BJ (cell line): Measurements from ENCODE around the gene SFI1. TPM values are rescaled to one million over a fixed set of nuclear protein-coding genes. Genes with fewer than 3 reads are reported as not detected.

Experiments used
- CTCF ChIA-PET: fragments of 350-600 bp; formaldehyde crosslinking; extraction: SDS; loops from one replicate; lab custom pipeline; 2021; ENCODE audit warnings: antibody characterized with exemption, inconsistent platforms; lab: Yijun Ruan, JAX
- POLR2A ChIA-PET: fragments of 300-600 bp; sonication (Branson Sonifier 250); formaldehyde crosslinking; extraction: SDS; loops from one replicate; lab custom pipeline; 2021; ENCODE audit warnings: antibody characterized with exemption; lab: Charles Lee
- DNase-seq: peaks from one replicate; pipeline ENCODE4 v3.0.0-alpha.2; 2011; ENCODE audit warnings: low read depth
- H3K27me3 ChIP-seq: 2 replicates; pipeline ENCODE4 v1.6.0; 2011; ENCODE audit warnings: low read length; ENCODE audit not compliant: control insufficient read depth, insufficient read depth
- H3K36me3 ChIP-seq: 2 replicates; pipeline ENCODE4 v1.5.1; 2011; ENCODE audit warnings: low read length; ENCODE audit not compliant: control insufficient read depth, insufficient read depth
- H3K4me3 ChIP-seq: 2 replicates; pipeline ENCODE4 v1.5.1; 2011; ENCODE audit warnings: low read depth, mild to moderate bottlenecking, control low read depth, low read length
- polyA plus RNA-seq: library from polyadenylated mRNA; depleted of rRNA; stranded (reverse); fragments of >200 nt; gene quantifications from 2 replicates; pipeline ENCODE4 v1.2.3, GENCODE V29; 2011
- TF ChIP-seq, protein P1 (sequence below): IDR thresholded peaks from 2 replicates; pipeline ENCODE4 v1.5.1; 2011; ENCODE audit warnings: low read depth, mild to moderate bottlenecking, control low read depth, inconsistent platforms, low read length, moderate library complexity; ENCODE audit not compliant: insufficient read depth

Gene SFI1
- polyA plus RNA-seq, 1 experiment: 7.1 TPM

DNA sequence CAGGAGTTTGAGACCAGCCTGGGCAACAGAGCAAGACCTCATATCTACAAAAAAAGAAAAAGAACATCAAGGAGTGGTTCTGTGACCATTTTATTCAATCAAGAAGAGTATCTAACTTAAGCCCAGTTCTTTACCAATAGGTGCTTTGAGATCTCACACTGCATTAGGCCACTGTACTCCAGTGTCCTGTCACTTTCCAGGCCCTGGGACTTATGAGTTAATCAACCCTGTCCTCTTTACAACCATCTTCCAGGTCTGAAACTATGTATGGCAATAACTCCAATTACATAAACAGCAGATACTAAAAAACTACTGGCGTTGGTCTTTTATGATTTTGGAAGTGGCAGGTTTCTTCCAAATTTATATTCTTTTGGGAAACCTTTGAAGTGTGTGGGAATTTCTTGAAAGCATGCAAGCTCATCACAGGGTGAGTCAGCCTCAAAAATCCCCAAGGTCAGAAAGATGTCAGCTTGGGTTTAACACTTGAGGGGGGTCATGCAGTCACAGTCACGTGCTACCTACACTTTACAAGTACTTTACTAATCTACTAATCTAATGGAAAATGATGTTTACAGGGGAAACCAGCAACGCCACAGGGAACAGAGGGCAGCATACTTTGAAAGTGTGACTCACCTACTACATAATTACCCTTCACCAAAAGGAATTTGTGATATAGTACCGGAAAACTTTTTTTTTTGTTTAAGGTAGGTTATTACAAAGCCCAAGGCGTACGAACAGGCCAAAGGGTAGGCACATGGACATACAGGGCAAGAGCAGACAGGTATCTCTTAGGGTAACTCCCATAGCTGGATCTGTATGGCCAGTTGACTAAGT is 150.1 kb downstream of the SFI1 start:
- Histone ChIP-seq H3K36me3 (peaks cover 4% of the 10 kb centered on the region), H3K27me3 (no peaks in the 10 kb centered on the region), H3K4me3 (no peak overlapping the region)
- CTCF ChIA-PET: interaction anchor here (0.6 to 0.8 kb wide), 2 partner anchors 15 to 89 kb away, joined by 3 read pairs; no protein-coding TSS in a partner anchor
- TF ChIP-seq, protein P1, sequence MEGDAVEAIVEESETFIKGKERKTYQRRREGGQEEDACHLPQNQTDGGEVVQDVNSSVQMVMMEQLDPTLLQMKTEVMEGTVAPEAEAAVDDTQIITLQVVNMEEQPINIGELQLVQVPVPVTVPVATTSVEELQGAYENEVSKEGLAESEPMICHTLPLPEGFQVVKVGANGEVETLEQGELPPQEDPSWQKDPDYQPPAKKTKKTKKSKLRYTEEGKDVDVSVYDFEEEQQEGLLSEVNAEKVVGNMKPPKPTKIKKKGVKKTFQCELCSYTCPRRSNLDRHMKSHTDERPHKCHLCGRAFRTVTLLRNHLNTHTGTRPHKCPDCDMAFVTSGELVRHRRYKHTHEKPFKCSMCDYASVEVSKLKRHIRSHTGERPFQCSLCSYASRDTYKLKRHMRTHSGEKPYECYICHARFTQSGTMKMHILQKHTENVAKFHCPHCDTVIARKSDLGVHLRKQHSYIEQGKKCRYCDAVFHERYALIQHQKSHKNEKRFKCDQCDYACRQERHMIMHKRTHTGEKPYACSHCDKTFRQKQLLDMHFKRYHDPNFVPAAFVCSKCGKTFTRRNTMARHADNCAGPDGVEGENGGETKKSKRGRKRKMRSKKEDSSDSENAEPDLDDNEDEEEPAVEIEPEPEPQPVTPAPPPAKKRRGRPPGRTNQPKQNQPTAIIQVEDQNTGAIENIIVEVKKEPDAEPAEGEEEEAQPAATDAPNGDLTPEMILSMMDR: no peak
- POLR2A ChIA-PET: no interaction called here
- peak; percentile 100 for DNase-seq

DNA sequence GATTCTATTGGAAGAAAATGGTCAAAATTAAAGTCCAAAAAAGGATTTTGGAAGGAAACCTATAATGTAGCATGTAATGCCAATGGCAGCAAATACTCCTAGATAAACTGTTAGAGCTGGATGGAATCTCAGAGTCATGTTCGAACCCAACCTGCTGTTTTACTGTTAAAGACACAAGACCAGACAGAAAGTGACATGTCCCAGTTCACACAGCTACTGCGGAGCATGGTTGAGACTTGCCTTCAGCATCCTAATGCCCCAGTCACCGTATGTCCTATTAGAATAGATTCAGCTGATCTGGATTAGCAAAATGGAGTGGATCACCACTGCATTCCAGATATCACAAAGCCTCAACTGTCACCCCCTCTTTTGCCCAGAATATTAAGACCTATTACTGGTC is 150.7 kb downstream of the SFI1 start:
- DNase-seq: no peak
- TF ChIP-seq, protein P1: no peak
- ChIA-PET CTCF (interaction anchor here (0.8 kb wide), 2 partner anchors 86 to 90 kb away, joined by 3 read pairs; no protein-coding TSS in a partner anchor), POLR2A (no interaction called here)
- Histone ChIP-seq H3K27me3 (no peaks in the 10 kb centered on the region), H3K36me3 (peaks cover 2% of the 10 kb centered on the region), H3K4me3 (no peak overlapping the region)

DNA sequence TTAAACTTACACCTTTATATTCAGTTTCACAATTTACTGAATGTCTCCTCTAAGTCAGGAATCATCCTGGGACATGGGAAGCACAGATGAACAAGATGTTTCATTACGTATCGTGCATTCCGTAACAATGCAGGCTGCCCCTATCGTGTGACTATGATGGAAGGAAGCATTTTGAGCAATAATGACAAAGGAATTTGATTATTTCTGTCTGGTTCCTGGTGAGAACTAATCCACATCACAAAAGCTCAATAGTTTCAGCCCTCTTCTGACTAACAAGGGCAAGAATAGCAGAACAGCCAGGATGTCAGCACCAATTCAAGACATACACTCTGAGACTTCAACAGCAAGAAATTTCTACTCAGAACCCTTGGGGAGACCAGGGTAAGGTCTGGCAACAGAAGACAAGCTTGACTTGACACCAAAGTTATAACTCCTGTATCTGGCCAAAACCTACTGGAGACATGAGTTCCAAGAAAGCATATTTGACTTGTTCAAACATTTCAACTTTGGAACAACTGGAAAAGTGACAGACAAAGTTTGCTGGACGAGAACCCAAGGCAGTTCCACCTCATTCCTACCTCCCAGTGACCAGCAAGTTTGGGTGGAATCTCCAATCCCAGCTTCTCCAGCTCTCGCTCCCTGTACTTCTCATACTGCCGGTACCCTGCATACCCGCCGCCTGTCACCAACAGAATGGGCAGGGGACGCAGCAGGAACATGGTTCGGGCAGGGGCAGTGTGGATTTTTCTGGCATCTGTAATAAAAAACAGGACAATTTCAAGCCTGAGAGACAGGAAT is 151.4 kb downstream of the SFI1 start:
- no peaks in the 10 kb centered on the region for H3K27me3 ChIP-seq
- TF ChIP-seq, protein P1: no peak
- CTCF ChIA-PET: interaction anchor here (0.8 kb wide), 2 partner anchors 86 to 91 kb away, joined by 3 read pairs; no protein-coding TSS in a partner anchor
- POLR2A ChIA-PET: no interaction called here
- DNase-seq: peak; percentile 46
- H3K4me3 ChIP-seq: no peak overlapping the region
- H3K36me3 ChIP-seq: peaks cover 2% of the 10 kb centered on the region

DNA sequence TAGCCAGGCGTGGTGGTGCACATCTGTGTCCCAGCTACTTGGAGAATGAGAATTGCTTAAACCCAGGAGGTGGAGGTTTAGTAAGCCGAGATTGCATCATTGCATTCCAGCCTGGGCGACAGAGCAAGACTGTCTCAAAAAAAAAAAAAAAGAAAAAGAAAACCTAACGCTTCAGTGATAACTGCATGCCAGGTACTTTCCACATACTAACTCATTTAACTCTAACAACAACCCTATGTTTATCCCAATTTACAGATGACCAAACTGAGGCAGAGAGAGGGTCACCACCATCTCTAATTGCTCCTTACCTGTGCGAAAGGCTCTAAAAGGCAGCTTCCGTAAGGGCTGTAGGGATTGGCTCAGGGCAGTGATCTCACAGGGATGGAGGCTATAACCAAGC is 154.1 kb downstream of the SFI1 start:
- no peaks in the 10 kb centered on the region; the same call in 1 of the 2 replicates for H3K36me3 ChIP-seq
- POLR2A ChIA-PET: no interaction called here
- TF ChIP-seq, protein P1: no peak
- CTCF ChIA-PET: interaction anchor here (0.8 kb wide), 1 partner anchor 15 kb away, joined by 4 read pairs; no protein-coding TSS in a partner anchor
- peak; percentile 61 for DNase-seq
- H3K4me3 ChIP-seq: no peak overlapping the region
- H3K27me3 ChIP-seq: no peaks in the 10 kb centered on the region

DNA sequence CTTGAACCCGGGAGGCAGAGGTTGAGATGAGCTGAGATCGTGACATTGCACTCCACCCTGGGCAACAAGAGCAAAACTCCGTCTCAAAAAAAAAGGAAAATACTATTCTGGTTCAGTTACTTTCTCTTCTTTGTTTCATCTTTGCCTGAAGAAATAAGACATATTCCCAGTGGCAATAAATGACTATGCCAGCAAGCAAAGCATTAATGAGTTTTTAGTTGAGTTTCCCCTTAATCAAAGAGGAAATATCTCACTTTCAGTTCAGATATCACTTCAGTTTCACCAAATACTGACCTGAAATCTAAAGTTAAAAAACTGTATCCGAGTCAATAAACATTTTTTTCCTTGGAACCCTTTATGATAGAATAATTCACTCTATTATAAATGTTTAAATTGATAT is 155.3 kb downstream of the SFI1 start:
- Histone ChIP-seq H3K36me3 (no peaks in the 10 kb centered on the region; the same call in 1 of the 2 replicates), H3K4me3 (no peak overlapping the region), H3K27me3 (no peaks in the 10 kb centered on the region)
- no peak for DNase-seq
- POLR2A ChIA-PET: no interaction called here
- TF ChIP-seq, protein P1: no peak
- CTCF ChIA-PET: interaction anchor here (0.8 kb wide), 1 partner anchor 170 kb away, joined by 3 read pairs; no protein-coding TSS in a partner anchor
